Nephron progenitor cell (in vitro differentiated cells): Measurements from ENCODE around the gene PHF8.

Experiments
- DNase-seq: peaks from one replicate; pipeline ENCODE4 v3.0.0; 2021
- H3K27ac Mint-ChIP-seq: 2 replicates; pipeline ENCODE4 v1.8.0; 2021; ENCODE audit warnings: mild to moderate bottlenecking, moderate library complexity, mixed read lengths
- H3K27me3 Mint-ChIP-seq: 2 replicates; pipeline ENCODE4 v1.8.0; 2021; ENCODE audit warnings: mild to moderate bottlenecking, low read depth, mixed read lengths; ENCODE audit not compliant: poor library complexity
- H3K36me3 Mint-ChIP-seq: 2 replicates; pipeline ENCODE4 v1.8.0; 2021; ENCODE audit warnings: low read depth, mixed read lengths
- H3K4me1 Mint-ChIP-seq: 2 replicates; pipeline ENCODE4 v1.8.0; 2021; ENCODE audit warnings: mixed read lengths
- H3K4me3 Mint-ChIP-seq: 2 replicates; pipeline ENCODE4 v1.8.0; 2021; ENCODE audit warnings: mild to moderate bottlenecking, moderate library complexity, mixed read lengths
- H3K9me3 Mint-ChIP-seq: 2 replicates; pipeline ENCODE4 v1.8.0; 2021; ENCODE audit warnings: mild to moderate bottlenecking, moderate library complexity, mixed read lengths
- CTCF ChIP-seq: fragments of 200-600 bp; sonication (generic); IDR thresholded peaks from 2 replicates; pipeline ENCODE4 v1.5.0; 2021; ENCODE audit warnings: antibody characterized with exemption

The PHF8 gene

GRCh38 chrX:54043056-54043455 is 1.2 kb downstream of the PHF8 start:
- Mint-ChIP-seq H3K27ac (peak overlapping the region; percentile 100), H3K27me3 (peaks cover 2% of the 10 kb centered on the region)
- TF ChIP-seq CTCF: no peak

GRCh38 chrX:54042609-54043021 is 1.7 kb downstream of the PHF8 start:
- peaks cover 11% of the 10 kb centered on the region for H3K36me3 Mint-ChIP-seq
- H3K4me3 Mint-ChIP-seq: peak overlapping the region; percentile 98
- H3K27me3 Mint-ChIP-seq: peaks cover 2% of the 10 kb centered on the region
- peak overlapping the region; percentile 100 for H3K27ac Mint-ChIP-seq
- peak; percentile 51 for DNase-seq
- TF ChIP-seq CTCF: no peak
- H3K9me3 Mint-ChIP-seq: peaks cover 55% of the 10 kb centered on the region
- peaks cover 23% of the 10 kb centered on the region for H3K4me1 Mint-ChIP-seq

More at GRCh38 chrX:54043056-54043455, 1.2 kb downstream of the PHF8 start:
- Mint-ChIP-seq H3K36me3 (peaks cover 8% of the 10 kb centered on the region), H3K4me1 (peaks cover 23% of the 10 kb centered on the region), H3K9me3 (peaks cover 56% of the 10 kb centered on the region), H3K4me3 (peak overlapping the region; percentile 98)
- DNase-seq: no peak

- Mint-ChIP-seq H3K4me1 (no peaks in the 10 kb centered on the region), H3K36me3 (peaks cover 51% of the 10 kb centered on the region), H3K27ac (no peak overlapping the region), H3K27me3 (peaks cover 3% of the 10 kb centered on the region), H3K4me3 (no peak overlapping the region), H3K9me3 (peaks cover 65% of the 10 kb centered on the region)
- DNase-seq: no peak
- no peak for TF ChIP-seq CTCF
Observed at GRCh38 chrX:54030329-54030728, 13.9 kb downstream of the PHF8 start.

GRCh38 chrX:54029529-54030143 is 14.6 kb downstream of the PHF8 start:
- Mint-ChIP-seq H3K27me3 (peaks cover 3% of the 10 kb centered on the region), H3K4me1 (no peaks in the 10 kb centered on the region), H3K36me3 (peaks cover 48% of the 10 kb centered on the region), H3K27ac (no peak overlapping the region), H3K4me3 (no peak overlapping the region), H3K9me3 (peaks cover 62% of the 10 kb centered on the region)
- TF ChIP-seq CTCF: no peak
- DNase-seq: no peak

GRCh38 chrX:54024350-54024749 is 19.9 kb downstream of the PHF8 start:
- no peak for DNase-seq
- Mint-ChIP-seq H3K27ac (no peak overlapping the region), H3K36me3 (peaks cover 59% of the 10 kb centered on the region), H3K4me1 (no peaks in the 10 kb centered on the region), H3K27me3 (peaks cover 3% of the 10 kb centered on the region), H3K4me3 (no peak overlapping the region), H3K9me3 (peaks cover 53% of the 10 kb centered on the region)
- TF ChIP-seq CTCF: no peak

GRCh38 chrX:54012830-54013500 is 31.3 kb downstream of the PHF8 start:
- H3K27me3 Mint-ChIP-seq: no peaks in the 10 kb centered on the region
- H3K9me3 Mint-ChIP-seq: peaks cover 49% of the 10 kb centered on the region
- H3K4me1 Mint-ChIP-seq: no peaks in the 10 kb centered on the region
- H3K27ac Mint-ChIP-seq: no peak overlapping the region
- TF ChIP-seq CTCF: no peak
- no peak overlapping the region for H3K4me3 Mint-ChIP-seq
- DNase-seq: no peak
- peaks cover 55% of the 10 kb centered on the region for H3K36me3 Mint-ChIP-seq
